ENCODE data around the gene GBA3.

Gene GBA3

DNA sequence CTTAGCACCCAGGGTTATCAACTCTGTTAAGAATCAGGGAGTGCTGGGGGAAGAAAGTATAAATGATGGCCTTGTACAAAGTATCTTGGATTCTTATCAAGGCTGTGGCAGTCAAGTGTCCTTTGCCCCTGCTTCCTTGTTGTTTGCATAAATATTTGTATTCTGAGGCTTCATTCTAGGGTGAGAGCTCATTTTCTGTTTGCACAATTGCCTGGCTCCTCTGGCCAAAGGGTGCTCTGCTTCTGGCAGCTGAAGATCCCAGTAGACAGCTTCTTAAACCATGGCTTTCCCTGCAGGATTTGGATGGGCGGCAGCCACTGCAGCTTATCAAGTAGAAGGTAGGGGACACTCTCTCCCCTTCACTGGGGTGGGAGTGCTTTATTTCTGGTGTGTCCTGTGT is at the start of gene GBA3:
GBA3 (plus strand) TSS at position 202 of the 400 bp plus-strand sequence.
- DNase-seq (ENCODE audit: low read depth) = no peak

DNA sequence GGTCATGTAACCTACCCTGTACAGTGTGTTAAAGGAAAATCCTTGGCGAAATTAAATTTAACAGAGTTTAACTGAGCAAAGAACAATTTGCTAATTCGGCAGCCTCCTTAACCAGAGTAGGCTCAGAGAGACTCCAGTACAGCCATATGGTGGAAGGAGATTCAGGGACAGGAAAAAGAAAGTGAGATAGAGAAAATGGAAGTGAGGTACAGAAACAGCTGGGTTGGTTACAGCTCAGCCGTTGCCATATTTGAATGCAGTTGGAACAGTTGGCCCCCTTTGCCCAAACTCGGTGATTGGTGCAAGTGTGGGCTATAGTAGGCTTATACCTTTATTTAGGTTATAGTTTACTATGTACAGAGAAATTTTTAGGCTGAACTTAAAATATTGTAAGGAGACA is 48.8 kb upstream of the GBA3 start:
- DNase-seq (ENCODE audit: low read depth) = no peak

DNA sequence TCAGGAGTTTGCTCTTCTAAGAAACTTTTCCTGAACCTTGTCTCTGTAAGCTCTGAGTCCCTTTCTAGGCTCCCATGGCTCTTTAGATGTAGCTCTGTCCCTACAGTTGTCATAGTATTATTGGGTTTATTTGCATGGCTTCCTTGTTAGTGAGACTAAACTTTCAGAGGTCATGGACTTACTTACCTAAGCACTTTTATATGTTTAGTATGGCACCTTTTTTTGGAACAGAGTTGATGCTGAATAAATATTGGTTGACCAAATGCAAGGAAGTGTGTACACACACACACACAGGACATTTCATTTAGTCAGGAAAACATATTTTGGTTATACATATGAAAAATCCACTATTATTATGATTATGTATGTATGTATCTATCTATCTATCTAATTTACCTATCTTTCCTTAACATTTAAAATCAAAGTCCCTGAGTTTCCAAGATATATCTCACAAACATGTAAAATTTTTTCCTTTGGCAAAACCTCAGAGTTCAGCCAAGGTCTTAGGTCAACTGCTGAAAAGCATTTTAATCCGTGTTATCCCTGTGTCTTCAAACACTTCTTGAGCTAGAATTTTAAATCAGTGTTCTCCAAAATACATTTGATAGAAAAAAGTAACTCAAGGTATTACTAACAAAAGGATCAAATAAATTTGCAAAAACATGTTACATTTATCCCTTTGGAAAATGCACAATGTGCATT is 47.1 kb upstream of the GBA3 start:
- no peak for DNase-seq (ENCODE audit: low read depth)

DNA sequence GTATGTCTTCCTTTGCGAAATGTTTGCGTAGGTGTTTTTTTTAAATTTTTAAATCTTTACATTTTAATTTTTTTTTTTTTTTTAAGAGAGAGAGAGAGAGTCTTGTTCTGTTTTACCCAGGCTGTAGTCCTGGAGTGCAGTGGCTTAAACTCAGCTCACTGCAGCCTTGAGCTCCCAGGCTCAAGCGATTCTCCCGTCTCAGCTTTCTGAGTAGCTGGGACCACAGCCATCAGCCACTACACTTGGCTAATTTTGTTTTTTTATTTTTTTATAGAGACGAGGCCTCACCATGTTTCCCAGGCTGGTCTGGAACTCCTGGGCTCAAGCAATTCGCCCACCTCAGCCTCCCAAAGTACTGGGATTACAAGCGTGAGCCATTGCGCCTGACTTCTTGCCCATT is 43.7 kb upstream of the GBA3 start:
- no peak for DNase-seq (ENCODE audit: low read depth)

DNA sequence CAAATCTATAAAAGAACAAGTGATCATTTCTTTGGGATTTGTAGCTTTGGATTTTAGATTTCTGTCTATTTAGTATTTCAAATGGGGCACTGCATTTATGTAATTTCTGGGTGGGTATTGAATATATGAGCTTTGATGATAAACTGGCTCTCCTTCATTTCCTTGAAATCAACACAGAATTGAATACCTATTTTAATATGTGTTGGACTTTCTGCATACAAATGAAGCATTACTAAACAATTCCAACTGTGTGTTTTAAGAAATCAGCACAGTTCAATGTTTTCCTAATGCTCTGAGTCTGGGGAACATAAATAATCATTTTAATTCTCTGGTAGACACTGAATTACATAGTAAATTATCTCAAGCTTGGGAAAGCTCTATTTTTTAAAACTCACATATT is 42.0 kb upstream of the GBA3 start:
- DNase-seq (ENCODE audit: low read depth) = no peak

DNA sequence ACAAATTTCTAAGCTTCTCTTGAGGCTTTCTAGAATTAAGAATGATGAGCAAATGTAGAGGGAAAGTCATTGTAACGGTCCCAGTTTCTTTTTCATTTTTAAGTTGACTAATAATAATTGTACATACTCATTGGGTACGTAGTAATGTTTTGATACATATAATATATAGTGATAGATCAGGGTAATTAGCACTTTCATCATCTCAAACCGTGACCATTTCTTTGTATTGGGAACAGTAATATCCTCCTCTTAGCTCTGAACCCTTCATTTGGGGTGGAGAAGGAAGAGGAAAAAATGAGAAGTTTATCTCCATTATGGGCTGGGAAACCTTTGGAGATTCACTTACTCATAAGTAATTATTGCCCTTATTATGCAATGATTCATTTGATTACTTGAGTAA is 39.0 kb upstream of the GBA3 start:
- DNase-seq (ENCODE audit: low read depth) = no peak

DNA sequence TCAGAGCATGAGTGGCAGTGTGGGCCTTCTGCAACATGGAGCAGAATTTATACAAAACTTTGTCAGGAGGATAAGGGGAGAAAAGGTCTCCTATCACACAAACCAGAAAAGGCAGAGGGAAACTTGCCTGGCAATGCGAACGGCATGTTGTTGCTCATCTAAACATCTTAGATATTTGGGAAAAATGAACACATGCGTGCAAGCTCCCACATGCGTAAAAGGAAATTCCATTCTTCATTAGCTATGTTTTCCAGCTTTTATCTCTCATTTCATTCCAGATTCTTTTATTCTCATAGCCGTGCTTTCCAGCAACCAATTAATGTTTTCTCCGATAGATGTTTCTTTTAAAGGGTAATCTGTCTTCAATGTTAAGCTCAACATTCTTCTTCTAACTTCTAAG is 31.3 kb upstream of the GBA3 start:
- DNase-seq (ENCODE audit: low read depth) = peak; percentile 12

DNA sequence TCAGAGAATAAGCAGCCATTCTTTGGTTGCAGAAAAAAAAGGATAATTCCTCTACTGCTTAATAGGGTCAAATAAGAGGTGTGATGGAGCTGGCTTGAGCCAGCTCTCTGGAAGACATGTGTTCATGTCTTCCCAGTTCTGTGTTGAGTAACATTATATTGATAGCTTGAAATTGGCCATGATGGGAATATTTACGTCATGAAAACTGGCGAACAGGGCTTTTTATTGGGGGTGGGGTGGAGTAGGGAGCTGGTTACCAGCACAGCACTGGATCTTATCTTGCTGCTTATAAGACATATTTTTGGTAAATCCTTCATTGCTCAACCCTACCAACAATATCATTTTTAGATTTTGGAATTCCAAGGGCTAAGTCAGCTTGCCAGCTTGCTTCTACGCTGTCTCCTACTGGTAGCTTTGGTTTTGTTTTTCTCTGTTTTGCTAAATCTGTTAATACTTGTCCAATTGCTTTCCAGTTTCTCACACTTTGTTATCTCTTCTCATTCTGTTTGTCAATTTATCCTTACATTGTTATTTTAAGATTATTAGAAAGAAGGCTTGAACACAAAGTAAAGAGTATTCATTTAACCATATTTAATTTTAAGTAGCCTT is 25.3 kb upstream of the GBA3 start:
- DNase-seq (ENCODE audit: low read depth) = no peak

DNA sequence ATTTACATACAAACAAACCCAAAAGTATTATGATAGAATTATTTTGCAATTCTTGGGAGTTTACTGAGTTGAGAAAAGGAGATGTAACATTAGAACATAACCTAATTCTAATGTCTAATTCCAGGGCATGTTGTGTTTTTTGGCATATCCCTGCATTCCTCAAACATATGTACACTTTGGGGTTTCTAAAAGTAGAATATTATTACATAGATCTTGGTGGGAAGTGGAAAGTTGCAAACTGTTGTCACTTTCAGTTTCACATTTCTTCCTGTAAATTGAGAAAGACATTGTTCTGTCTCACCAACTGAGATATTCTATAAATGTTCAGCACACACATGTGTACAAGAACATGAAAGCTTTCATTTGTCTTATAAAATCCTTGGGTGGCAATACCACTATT is 24.4 kb upstream of the GBA3 start:
- DNase-seq (ENCODE audit: low read depth) = no peak

DNA sequence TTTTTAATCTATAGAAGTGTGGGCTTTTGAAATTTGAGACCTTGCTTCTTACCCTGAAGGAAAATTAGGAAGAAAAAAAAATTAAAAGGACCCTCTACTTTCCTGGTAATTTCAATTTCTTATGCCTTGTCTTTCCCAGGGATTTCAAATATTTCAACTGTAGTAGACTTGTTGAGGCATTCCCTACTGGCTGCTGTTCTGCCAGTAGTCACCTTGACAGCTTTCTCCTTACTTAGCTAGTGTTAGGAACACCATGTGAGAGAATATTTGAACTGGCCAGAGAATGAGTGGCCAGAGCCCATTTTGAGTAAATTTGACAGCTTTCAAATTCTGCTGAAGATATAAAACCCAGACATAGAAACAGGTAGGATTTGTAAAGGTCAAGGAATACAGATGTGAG is 24.0 kb upstream of the GBA3 start:
- DNase-seq (ENCODE audit: low read depth) = no peak

DNA sequence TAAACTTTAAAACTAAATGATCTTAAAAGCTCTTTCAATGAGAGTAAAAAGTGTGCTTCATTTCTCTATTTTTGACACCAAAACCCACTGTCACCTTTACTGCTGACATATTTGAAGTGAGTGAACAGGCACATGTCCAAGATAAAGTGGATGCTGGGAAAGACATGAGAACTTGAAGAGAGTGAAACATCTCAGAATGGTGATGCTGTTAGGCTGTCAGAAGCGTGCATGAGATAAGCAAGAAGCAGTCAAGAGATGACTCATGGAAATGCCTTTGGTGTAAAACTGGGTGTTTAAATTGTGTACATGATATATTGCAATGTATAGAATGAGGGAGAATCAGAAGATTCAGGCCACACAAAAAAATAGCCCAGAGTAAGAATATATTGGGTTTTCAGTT is 21.8 kb upstream of the GBA3 start:
- DNase-seq (ENCODE audit: low read depth) = no peak

DNA sequence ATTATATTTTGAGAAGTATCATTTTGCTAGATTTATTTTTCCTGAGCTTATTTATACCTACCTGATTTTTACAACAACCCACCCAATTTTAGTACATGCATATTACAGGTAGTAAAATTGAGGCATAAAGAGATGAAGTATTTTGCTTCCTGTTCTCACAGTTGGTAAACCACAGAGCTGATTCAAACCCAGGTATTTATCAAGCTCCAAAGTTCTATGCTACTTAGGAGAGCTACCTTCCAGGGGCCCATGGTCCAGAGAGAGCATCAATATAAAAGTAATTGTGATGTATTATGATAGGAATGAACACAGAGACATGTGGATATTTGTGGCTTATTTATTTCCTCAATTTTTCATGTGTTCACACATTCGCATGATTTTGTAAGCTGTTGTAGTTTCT is 20.2 kb upstream of the GBA3 start:
- no peak for DNase-seq (ENCODE audit: low read depth)

DNA sequence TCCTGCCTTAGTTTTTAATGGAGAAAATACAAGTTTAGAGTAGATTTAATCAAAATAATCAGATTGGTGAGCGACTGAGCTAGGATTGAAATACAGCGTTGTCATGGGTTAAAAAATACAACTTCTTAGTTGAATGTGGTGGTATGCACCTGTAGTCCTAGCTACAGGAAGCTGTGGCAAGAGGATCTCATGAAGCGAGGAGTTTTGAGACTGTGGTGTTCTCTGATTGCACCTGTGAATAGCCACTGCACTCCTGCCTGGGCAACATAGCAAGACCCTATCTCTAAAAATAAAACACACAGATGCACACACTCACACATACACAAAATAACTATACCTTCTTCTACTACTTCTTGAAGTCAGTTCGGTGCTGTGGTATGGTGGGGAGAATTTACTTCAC is 19.8 kb upstream of the GBA3 start:
- DNase-seq (ENCODE audit: low read depth) = no peak

DNA sequence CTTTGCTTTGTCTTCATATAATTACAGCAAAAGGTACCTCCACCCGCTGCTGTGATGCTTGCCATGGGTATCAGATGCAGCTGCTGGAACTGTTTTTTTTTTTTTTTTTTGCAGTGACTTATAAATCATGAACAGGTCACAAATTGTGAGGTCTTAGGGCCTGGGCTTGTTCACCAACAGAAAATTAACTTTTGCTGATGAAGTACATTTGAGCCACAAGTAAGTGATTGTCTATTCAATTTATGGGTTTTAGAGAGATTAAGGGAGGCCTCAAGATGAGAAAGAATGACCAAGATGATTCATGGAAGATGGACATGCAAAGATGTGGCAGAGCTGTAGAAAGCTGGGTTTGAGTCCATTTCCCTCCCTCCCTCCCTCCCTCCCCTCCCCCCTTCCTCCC is 18.0 kb upstream of the GBA3 start:
- no peak for DNase-seq (ENCODE audit: low read depth)

DNA sequence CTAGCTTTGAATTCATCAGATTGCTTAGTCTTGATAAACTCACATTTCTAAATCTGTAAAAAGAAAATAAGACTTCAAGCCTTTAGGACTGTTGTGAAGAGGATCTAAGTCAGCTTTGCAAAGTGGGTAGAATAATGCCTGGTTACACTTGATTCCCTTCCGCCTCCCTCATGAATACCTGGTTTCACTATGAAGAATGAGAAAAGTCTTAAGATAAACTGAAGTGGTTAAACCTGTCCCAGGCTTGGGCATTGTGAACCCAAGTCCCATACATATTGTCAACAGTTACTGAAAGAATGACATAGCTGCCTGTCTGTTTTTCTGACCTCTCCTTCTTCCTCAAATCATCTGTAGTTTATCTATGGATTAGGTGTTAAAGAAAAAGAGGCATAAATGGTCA is 16.7 kb upstream of the GBA3 start:
- no peak for DNase-seq (ENCODE audit: low read depth)

DNA sequence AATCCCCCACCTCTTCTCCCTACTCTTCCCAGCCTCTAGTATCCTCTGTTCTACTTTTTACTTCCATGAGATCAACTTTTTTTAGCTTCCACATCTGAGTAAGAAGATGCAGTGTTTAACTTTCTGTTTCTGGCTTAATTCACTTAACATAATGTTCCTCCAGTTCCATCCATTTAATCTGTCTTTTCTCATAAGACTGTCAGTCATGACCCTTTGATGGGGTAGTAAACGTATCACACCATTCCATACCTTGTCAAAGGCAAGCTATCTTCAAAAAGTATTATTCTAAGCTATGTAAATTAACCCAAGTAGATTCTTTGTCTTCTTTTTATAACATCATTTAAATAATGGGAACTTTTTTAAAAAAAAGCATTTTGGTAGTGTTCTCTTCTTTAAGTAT is 15.0 kb upstream of the GBA3 start:
- DNase-seq (ENCODE audit: low read depth) = no peak

DNA sequence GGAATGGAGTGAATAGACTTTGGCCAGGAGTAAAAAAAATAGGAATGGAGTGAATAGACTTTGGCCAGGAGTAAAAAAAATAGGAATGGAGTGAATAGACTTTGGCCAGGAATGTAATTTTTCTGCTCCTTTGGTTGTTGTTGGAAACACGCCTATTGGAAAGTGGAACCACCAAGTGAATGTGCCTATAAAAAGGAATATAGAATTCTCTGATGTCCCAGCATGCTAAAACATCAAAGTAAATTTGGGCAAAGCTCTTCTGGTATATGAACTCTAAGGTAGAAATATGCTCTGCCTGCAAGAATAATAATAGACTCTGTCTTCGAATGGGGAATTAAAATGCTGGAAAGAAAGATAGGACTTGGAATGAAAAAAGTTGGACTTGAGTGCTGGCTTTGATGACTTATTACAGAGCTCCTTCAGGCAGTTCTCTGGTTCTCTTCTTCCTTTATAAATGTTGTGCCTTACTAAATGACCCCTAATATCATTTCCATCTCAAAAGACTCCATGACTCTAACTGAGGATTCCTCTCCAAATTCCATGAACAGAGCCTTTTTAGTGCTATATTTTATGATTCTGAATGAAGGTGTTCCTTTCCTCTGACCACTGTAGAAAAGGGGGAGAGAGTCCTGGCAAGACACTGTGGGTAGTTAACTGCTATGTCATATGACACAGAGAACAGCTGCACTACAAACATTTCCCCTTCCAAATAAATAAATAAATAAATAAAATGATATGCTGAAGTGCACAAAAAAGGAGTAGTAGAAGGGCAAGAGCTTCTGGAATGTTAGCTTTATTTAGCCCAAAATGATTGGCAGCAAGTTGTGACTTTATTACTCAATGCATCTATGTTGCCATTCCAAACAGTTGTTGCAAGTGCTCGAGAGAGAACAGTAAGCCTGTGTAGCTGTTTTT is 13.5 kb upstream of the GBA3 start:
- no peak for DNase-seq (ENCODE audit: low read depth)

DNA sequence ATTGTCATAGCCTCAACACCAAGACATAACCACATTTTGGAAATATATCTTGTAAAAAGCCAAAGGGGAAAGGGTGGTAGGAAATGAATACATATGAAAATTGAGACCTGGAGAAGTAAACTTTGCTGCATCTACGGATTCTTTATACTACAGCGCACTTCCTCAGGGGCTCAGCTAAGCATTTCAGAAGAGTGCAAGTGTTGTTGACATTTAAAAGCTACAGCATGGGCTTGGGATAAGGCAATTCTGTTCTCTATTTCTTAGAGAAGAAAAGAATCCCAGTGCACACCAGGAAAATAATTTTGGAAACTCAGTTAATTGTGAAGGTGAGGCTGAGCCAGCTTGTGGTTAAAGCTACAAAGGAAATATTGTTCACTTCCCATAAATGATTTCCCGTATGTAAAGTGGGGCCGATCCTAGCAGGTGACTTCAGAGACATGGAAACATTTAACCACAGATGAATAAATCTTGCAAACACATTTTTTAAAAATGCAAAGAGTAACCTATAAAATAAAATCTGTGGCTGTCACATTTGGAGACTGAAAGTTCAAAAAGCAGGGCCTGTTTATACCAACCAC is 12.6 kb upstream of the GBA3 start:
- no peak for DNase-seq (ENCODE audit: low read depth)

DNA sequence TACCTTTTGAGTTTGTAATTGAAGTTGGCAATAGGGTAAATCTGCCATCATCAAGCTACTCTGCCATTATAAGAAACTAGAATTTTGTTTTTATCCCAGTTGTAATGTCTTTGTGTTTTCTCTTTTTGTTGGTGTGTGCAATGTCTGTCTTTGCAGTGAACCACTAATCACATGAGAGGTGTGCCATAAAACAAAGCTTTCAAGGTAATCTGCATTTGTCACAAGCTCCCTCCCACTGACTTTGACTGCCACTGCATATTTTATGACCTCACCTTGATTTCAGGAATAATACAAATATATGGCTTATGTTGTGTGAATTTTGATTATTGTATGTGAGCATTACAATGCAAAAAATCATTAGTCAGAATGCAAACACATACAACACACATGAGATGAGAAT is 9.0 kb upstream of the GBA3 start:
- DNase-seq (ENCODE audit: low read depth) = no peak

DNA sequence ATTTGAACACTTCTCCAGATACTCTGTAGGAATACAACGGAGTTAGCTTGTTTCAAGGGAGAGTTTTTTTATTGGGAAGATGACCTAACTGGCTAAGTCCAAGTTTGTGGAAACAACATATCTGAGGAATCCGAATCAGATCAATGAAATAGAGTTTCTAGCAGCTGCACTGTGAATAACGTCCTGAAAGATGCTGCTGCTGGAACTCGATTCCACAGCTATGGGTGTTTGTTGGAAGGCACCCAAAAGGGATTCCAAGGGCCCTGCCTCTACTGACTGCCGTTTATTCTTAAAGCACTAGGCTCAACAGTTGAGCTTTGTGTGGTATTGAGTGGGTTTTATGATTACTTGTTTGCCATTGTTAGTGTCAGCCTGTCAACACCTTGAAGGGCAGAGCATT is 6.6 kb upstream of the GBA3 start:
- DNase-seq (ENCODE audit: low read depth) = no peak

DNA sequence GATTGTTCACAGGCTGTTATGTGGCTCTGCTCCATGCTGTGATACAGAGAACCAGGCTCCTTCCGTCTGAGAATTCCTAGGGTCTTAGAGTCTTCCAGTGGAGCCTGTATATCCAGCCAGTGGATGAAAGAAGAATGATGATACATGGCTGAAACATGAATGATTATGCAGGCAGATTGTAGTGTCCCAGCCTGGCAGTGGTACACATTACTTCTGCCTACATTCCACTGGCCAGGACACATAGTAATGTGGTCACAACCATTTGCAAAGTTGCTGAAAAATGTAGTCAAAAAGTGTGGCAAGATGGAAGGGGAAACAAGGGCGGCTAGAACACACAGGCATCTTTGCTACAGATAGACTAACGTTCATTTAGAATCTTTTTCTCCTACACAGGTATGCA is 4.5 kb upstream of the GBA3 start:
- DNase-seq (ENCODE audit: low read depth) = no peak

DNA sequence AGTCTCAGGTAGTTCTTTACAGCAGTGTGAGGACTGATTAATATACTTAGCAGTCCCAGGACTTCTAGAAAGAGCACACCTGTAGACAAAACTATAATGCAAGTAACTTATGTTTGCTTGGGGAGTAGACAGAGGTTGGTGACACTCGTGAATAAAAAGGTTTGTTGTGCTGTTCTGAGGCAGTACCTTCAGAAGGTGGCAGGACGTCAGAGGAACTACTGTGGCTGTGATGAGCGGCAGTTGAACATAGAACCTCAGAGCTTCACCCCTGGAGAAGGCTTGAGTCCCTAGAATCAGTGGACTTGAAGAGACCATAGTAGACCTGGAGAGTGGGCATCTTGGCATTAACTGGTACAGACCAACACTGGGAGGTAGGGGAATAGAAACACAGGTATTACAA is 3.3 kb upstream of the GBA3 start:
- DNase-seq (ENCODE audit: low read depth) = no peak

DNA sequence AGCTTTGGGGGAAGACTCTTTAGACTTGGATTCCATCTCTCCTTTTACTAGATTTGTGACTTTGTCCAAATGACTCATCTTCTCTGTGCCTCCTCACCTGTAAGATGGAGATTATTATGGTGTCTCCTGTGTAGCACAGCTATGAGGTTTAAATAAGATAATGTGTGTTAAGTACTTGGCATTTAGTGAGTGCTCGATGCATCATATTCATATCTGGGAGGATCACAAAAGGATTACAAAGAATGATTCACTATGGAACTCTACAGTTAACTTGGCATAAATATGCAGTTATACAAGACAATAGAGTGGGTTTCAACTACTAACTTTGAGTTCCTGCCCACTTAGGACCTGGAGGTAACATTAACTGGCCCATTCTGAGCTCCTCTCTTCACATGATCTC is 2.3 kb downstream of the GBA3 start:
- DNase-seq (ENCODE audit: low read depth) = no peak
